Erythroblast (primary cell): Measurements from ENCODE around the gene TMEM168.

Experiments
- GATA1 ChIP-seq: IDR thresholded peaks from 2 replicates; pipeline ENCODE4 v1.6.1; 2011; ENCODE audit warnings: low read depth, mild to moderate bottlenecking, control low read depth, low read length, moderate library complexity
- POLR2A ChIP-seq: IDR thresholded peaks from 2 replicates; pipeline ENCODE4 v1.6.1; 2011; ENCODE audit warnings: mild to moderate bottlenecking, low read length

- TF ChIP-seq POLR2A (no peak), GATA1 (no peak)
These were observed 54.9 kb downstream of the TMEM168 start for GRCh38 chr7:112735261-112735660.
